Activated CD8-positive, alpha-beta T cell treated with anti-CD3 and anti-CD28 coated beads for 36 hours (primary cell): ENCODE measurements around the gene PLEKHM2. TPM values are rescaled to one million over a fixed set of nuclear protein-coding genes. Genes with fewer than 3 reads are reported as not detected.

ENCODE experiments used
- ATAC-seq: fragments of 200-7000 bp; cut with Tn5 transposase; one replicate; pipeline ENCODE4 v1.10.0; 2021; ENCODE audit warnings: mild to moderate bottlenecking, moderate library complexity
- CTCF ChIA-PET: fragments of 350-600 bp; sonication (Branson Sonifier 250); formaldehyde crosslinking; loops from one replicate; lab custom pipeline; 2021; ENCODE audit warnings: antibody characterized with exemption; lab: Charles Lee
- POLR2A ChIA-PET: fragments of 350-600 bp; sonication (Branson Sonifier 250); formaldehyde crosslinking; loops from one replicate; lab custom pipeline; 2021; ENCODE audit warnings: antibody characterized with exemption; lab: Charles Lee
- DNase-seq: peaks from one replicate; pipeline ENCODE4 v3.0.0-alpha.2; 2020
- H3K27ac Mint-ChIP-seq: one replicate; pipeline ENCODE4 v1.8.0; 2021; ENCODE audit warnings: mild to moderate bottlenecking, mixed read lengths
- H3K27me3 Mint-ChIP-seq: one replicate; pipeline ENCODE4 v1.8.0; 2021; ENCODE audit warnings: mixed read lengths
- H3K36me3 Mint-ChIP-seq: one replicate; pipeline ENCODE4 v1.8.0; 2021; ENCODE audit warnings: low read depth, mixed read lengths
- H3K4me1 Mint-ChIP-seq: one replicate; pipeline ENCODE4 v1.8.0; 2021; ENCODE audit warnings: low read depth, mixed read lengths
- H3K4me3 Mint-ChIP-seq: one replicate; pipeline ENCODE4 v1.8.0; 2021; ENCODE audit warnings: mild to moderate bottlenecking, moderate library complexity, mixed read lengths
- H3K9me3 Mint-ChIP-seq: one replicate; pipeline ENCODE4 v1.8.0; 2021; ENCODE audit warnings: mixed read lengths
- CTCF ChIP-seq: fragments of 200-600 bp; IDR thresholded peaks from one replicate; pipeline ENCODE4 v1.8.0; 2022; ENCODE audit warnings: antibody characterized with exemption, mild to moderate bottlenecking
- intact Hi-C: fragments of 100-400 bp; cut with micrococcal nuclease; formaldehyde crosslinking; loops from one replicate; pipeline ENCODE4 v1.10.0; 2022
- total RNA-seq, 2 experiments: library from RNA; stranded (reverse); gene quantifications; one replicate each; pipeline ENCODE4 v1.2.3, GENCODE V29; 2021

PLEKHM2 gene
- total RNA-seq, 2 experiments from 2014 or later = 41.5 to 42.9 TPM

GRCh38 chr1:15726508-15726907, 42.4 kb downstream of the PLEKHM2 start:
- no peak for TF ChIP-seq CTCF
- intact Hi-C loops = no loop called here
- no peak for ATAC-seq
- DNase-seq = no peak
- no peaks in the 10 kb centered on the region for H3K9me3 Mint-ChIP-seq
- ChIA-PET POLR2A (no interaction called here), CTCF (no interaction called here)
- no peaks in the 10 kb centered on the region for H3K4me1 Mint-ChIP-seq
- no peaks in the 10 kb centered on the region for H3K27me3 Mint-ChIP-seq
- H3K27ac Mint-ChIP-seq = no peak overlapping the region
- peaks cover 8% of the 10 kb centered on the region for H3K36me3 Mint-ChIP-seq
- H3K4me3 Mint-ChIP-seq = no peak overlapping the region

GRCh38 chr1:15727021-15727420, 42.9 kb downstream of the PLEKHM2 start:
- no peak for TF ChIP-seq CTCF
- ChIA-PET POLR2A (no interaction called here), CTCF (no interaction called here)
- Mint-ChIP-seq H3K27me3 (no peaks in the 10 kb centered on the region), H3K36me3 (peaks cover 8% of the 10 kb centered on the region), H3K9me3 (no peaks in the 10 kb centered on the region), H3K4me3 (no peak overlapping the region), H3K27ac (no peak overlapping the region), H3K4me1 (no peaks in the 10 kb centered on the region)
- DNase-seq (no peak), ATAC-seq (no peak)
- intact Hi-C loops = no loop called here

- TF ChIP-seq CTCF = no peak
These were observed 43.3 kb downstream of the PLEKHM2 start for GRCh38 chr1:15727424-15727823.

GRCh38 chr1:15727866-15728534, 43.9 kb downstream of the PLEKHM2 start:
- H3K9me3 Mint-ChIP-seq = no peaks in the 10 kb centered on the region
- no peaks in the 10 kb centered on the region for H3K27me3 Mint-ChIP-seq
- no peak for TF ChIP-seq CTCF
- no peak for DNase-seq
- ChIA-PET POLR2A (no interaction called here), CTCF (no interaction called here)
- H3K36me3 Mint-ChIP-seq = peaks cover 8% of the 10 kb centered on the region
- ATAC-seq = no peak
- intact Hi-C loops = no loop called here
- no peaks in the 10 kb centered on the region for H3K4me1 Mint-ChIP-seq
- no peak overlapping the region for H3K4me3 Mint-ChIP-seq
- no peak overlapping the region for H3K27ac Mint-ChIP-seq

More at GRCh38 chr1:15727424-15727823, 43.3 kb downstream of the PLEKHM2 start:
- no peaks in the 10 kb centered on the region for H3K27me3 Mint-ChIP-seq
- no peaks in the 10 kb centered on the region for H3K4me1 Mint-ChIP-seq
- peaks cover 10% of the 10 kb centered on the region for H3K36me3 Mint-ChIP-seq
- intact Hi-C loops = no loop called here
- no peak for DNase-seq
- no peak overlapping the region for H3K27ac Mint-ChIP-seq
- no peaks in the 10 kb centered on the region for H3K9me3 Mint-ChIP-seq
- ChIA-PET POLR2A (no interaction called here), CTCF (no interaction called here)
- no peak for ATAC-seq
- no peak overlapping the region for H3K4me3 Mint-ChIP-seq

GRCh38 chr1:15728937-15729657, 45.0 kb downstream of the PLEKHM2 start:
- intact Hi-C loops = no loop called here
- no peaks in the 10 kb centered on the region for H3K27me3 Mint-ChIP-seq
- ChIA-PET CTCF (no interaction called here), POLR2A (no interaction called here)
- peaks cover 8% of the 10 kb centered on the region for H3K36me3 Mint-ChIP-seq
- no peak for TF ChIP-seq CTCF
- H3K27ac Mint-ChIP-seq = no peak overlapping the region
- ATAC-seq (no peak), DNase-seq (no peak)
- H3K4me3 Mint-ChIP-seq = no peak overlapping the region
- no peaks in the 10 kb centered on the region for H3K4me1 Mint-ChIP-seq
- no peaks in the 10 kb centered on the region for H3K9me3 Mint-ChIP-seq
